GM12892 (cell line): ENCODE results near the gene PRSS33.

Source experiments
- POLR2A ChIP-seq: IDR thresholded peaks from 2 replicates; pipeline ENCODE4 v1.6.1; 2011; ENCODE audit warnings: low read depth, low read length, control low read depth
- POLR2AphosphoS5 ChIP-seq: IDR thresholded peaks from 2 replicates; pipeline ENCODE4 v1.6.1; 2011; ENCODE audit warnings: low read depth, low read length, control low read depth
- TAF1 ChIP-seq: IDR thresholded peaks from 2 replicates; pipeline ENCODE4 v1.6.1; 2011; ENCODE audit warnings: low read depth, mild to moderate bottlenecking, control low read depth, low read length, borderline replicate concordance

- TF ChIP-seq POLR2AphosphoS5 = no peak
- TF ChIP-seq TAF1 = no peak
- TF ChIP-seq POLR2A = no peak
These were observed 46.2 kb downstream of the PRSS33 start for GRCh38 chr16:2741168-2741567.
